T-helper 2 cell treated with Interferon-gamma antibody and Interleukin-4, amounts not matched to agents 100 ng/mL and 5 ng/mL, for 36 hours (primary cell): ENCODE results near the gene OR2T10. TPM values are rescaled to one million over a fixed set of nuclear protein-coding genes. Genes with fewer than 3 reads are reported as not detected.
"Not testable (repeated sequence)": the region's sequence is repeated elsewhere in the genome, so short reads cannot be mapped to it uniquely, and the experiment has no call there.

Experiments
- intact Hi-C: fragments of 100-400 bp; cut with micrococcal nuclease; formaldehyde crosslinking; loops from one replicate; pipeline ENCODE4 v1.15.1; 2023
- total RNA-seq: library from RNA; stranded (reverse); gene quantifications from 2 replicates; pipeline ENCODE4 v1.2.3, GENCODE V29; 2022

The OR2T10 gene
- total RNA-seq, 1 donor from 2014 or later: not detected

DNA sequence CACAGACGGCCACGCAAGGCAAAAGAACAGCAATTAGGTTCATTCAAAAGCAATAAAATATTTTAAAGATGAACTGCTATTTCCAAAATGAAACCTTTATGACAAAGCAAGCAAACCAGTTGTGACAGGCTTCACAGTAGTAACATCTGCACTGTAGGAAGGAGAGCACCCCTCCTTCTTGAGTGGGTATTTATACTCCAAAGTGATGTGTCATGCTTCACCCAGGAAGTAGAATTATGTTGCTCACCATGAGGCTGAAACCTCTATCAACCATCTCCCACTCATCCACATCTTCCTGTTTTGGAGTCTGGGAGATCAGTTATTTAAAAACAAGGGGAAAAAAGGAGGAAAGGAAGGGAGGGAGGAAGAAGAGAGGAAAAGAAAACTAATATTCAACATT is 885 bp downstream of the OR2T10 start:
- intact Hi-C loops: no loop called here

GRCh38 chr1:248593226-248593625 is 4.3 kb downstream of the OR2T10 start:
- intact Hi-C loops: no loop called here

DNA sequence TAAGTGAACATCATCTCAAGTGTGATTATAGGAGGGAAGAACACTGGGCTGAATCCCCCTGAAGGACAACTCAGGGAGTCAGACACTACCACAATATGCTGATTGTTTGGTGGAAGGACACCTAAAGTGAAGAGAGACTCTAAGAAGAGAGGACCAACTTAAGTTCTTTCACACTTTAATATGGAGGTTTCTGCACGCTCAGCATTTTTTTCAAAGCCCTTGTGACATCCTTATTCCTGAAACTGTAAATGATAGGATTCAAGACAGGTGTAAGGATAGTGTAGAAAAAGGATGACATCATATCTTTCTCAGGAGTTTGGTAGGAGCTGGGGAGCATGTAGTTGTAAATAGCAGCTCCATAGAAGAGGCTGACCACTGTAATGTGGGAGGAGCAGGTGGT is 4.8 kb downstream of the OR2T10 start:
- intact Hi-C loops: no loop called here

DNA sequence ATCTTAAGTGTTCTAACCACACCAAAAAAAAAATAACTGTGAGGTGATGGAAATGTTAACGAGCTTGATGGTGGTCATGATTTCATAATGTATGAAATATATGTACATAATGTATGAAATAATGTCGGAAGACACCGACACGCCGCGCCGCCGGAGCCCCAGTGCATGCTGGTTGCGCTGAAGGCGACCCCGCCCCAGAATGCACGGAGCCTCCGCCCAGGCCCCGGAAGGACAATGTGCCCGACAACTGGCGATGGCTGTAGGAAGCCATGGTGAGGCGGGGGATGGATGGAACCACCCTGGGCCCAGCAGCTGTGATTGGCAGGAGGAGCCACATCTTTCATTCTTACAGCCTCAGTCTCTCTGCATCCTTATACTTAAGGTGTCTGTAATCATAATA is 7.4 kb downstream of the OR2T10 start:
- intact Hi-C loops: no loop called here

DNA sequence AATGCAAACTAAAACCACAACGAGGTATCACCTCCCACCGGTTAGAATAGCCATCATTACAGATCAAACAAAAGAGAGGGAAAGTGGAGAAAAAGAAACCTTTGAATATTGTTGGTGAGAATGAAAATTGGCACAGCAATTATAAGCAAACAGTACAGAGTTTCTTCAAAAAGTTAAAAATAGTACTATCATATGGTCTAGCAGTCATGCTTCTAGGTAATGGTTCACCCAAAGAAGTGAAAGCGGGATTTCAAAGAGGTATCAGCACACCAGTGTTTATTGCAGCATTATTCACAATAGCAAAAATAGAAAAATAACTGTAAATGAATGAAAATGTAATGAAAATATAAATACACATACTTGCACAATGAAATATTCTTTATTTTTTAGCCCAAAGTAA is 8.2 kb downstream of the OR2T10 start:
- intact Hi-C loops: no loop called here

DNA sequence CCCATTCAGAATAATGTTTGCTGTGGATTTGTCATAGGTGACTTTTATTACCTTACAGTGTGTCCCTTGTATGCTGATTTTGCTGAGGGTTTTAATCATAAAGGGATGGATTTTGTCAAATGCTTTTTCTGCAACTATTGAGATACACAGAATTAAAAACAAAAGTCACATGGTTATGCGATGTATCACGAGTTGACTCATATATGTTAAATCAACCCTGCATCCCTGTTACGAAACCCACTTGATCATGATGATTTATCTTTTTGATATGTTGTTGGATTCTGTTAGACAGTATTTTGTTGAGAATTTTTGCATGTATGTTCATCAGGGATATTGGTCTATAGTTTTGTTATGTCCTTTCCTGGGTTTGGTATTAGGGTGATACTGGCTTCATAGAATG is 12.2 kb downstream of the OR2T10 start:
- intact Hi-C loops: no loop called here

DNA sequence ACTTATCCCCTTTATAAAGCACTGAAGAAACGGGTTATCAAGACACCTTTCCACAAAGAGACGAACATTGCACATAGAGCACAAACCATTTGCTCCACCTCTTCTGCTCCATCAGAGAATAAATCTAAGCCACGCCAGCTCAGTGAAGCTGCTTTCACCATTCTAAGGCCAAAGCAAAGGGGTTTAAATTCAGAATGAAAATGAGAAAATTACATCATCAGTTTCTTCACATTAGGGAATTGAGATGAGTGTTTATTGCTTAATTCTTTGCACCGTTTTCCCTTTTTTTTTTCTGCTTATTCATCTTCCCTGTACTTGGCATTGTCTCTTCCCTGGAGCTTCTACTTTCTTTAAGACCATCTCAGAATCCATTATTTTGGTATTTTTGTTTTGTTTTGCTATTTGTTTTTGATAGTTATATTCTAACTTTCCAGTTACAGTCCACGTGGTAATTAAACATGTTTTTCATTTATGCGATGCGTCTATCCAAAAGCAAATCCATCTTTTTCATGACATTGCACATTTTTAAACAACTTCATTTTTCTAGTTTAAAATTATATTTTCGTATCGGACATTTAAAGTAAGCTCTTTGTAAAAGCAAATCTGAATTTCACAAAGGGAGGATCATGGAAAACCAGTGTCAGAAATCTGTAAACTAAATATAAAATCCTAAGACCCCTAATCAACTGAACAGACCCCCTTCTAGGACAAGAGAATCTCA is 21.1 kb downstream of the OR2T10 start:
- intact Hi-C loops: no loop called here

GRCh38 chr1:248574657-248575056 is 22.8 kb downstream of the OR2T10 start, which contains the start of gene OR2T34:
TSS of gene OR2T34 (minus strand) at chr1:248574757. CDS start at chr1:248574757, 0 bp downstream.
- intact Hi-C loops: not testable (repeated sequence)

DNA sequence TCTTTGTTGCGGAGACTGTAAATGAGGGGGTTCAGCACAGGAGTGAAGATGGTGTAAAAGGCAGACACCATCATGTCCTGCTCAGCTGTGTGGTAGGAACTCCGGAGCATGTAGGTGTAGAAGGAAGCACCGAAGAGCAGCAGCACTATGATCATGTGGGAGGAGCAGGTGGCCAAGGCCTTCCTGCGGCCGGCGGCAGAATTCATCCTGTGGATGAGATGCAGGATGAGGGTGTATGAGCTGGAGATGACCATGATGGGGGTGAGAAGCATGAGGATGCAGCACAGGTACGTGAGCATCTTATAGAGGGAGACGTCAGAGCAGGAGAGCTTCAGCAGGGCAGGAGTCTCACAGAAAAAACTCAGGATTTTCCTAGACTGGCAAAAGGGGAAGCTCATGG is 23.6 kb downstream of the OR2T10 start:
- intact Hi-C loops: not testable (repeated sequence)

GRCh38 chr1:248572049-248572448 is 25.5 kb downstream of the OR2T10 start:
- intact Hi-C loops: not testable (repeated sequence)

- intact Hi-C loops: not testable (repeated sequence)
These were observed 26.7 kb downstream of the OR2T10 start for GRCh38 chr1:248570811-248571210.

GRCh38 chr1:248569049-248569448 is 28.5 kb downstream of the OR2T10 start:
- intact Hi-C loops: loop anchor here (10.0 kb wide), 1 partner anchor 164 kb away; the partner anchor contains the start of gene OR2T1

DNA sequence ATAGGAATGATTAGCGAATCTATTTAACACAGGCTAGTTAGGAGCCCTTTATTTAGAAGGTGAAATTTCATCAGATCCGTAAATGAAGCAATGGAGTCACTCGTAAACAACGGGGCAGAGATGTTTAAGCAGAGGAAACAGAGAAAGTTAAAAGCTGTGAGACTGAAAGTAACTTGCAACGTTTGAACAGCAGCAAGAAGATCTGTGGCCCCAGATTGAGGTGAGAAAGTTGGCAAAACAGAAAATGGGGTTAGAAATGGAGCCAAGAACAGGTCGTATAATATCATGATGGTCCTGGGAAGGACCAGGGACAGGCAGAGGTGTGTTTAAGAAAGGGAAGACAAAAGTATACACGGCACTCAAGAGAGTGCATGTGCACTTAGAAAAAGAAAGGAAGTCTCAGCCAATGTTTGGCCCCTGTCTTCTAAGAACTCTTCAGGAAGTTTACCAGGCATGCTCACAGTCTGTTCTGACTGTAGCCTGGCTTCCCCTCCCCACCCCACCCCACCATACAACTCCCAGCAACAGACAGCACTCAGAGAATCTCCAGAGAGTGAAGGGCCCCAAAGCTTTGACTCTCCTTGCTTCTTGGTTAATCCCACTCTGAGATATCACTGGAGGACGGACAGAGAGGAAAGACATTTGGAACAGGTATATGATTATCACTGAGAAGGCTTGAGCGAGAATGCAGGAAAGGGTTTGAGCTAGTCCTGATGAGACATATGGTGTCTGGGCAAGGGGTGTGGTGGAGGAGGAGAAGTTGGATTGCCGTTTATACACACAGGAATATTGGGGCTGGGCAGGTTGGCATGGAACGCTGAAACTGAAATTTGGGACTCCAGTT is 31.7 kb downstream of the OR2T10 start:
- intact Hi-C loops: loop anchor here (10.0 kb wide), 1 partner anchor 161 kb away; the partner anchor contains the start of gene OR2T1

GRCh38 chr1:248562672-248563071 is 34.8 kb downstream of the OR2T10 start, which contains the start of gene OR2T29:
TSS of gene OR2T29 (minus strand) at chr1:248562772. CDS start at chr1:248559491, 3,281 bp downstream.
- intact Hi-C loops: loop anchor here (10.0 kb wide), 1 partner anchor 158 kb away; the partner anchor contains the start of gene OR2T1

- intact Hi-C loops: not testable (repeated sequence)
These were observed 46.5 kb downstream of the OR2T10 start for GRCh38 chr1:248551027-248551426.

GRCh38 chr1:248547383-248547782 is 50.1 kb downstream of the OR2T10 start:
- intact Hi-C loops: not testable (repeated sequence)

Other genes with a start within 250 kb of the OR2T10 start
- not detected in 2 replicates for gene OR14C36, start 248.9 kb downstream of the OR2T10 start, total RNA-seq
- gene OR2T4, start 236.0 kb downstream of the OR2T10 start, total RNA-seq: not detected in 2 replicates
- not detected in 2 replicates for gene OR2T6, start 222.0 kb downstream of the OR2T10 start, total RNA-seq
- not detected in 2 replicates for gene OR2T1, start 194.7 kb downstream of the OR2T10 start, total RNA-seq
- gene OR2T2, start 152.1 kb downstream of the OR2T10 start, total RNA-seq: not detected in 2 replicates
- not detected in 2 replicates for gene OR2T3, start 124.3 kb downstream of the OR2T10 start, total RNA-seq
- gene OR2T5, start 109.1 kb downstream of the OR2T10 start, total RNA-seq: not detected in 2 replicates
- not detected in 2 replicates for gene OR2G6, start 89.6 kb downstream of the OR2T10 start, total RNA-seq
- not detected in 2 replicates for gene OR2T29, start 34.9 kb downstream of the OR2T10 start, total RNA-seq
- not detected in 2 replicates for gene OR2T34, start 22.9 kb downstream of the OR2T10 start, total RNA-seq
- not detected in 2 replicates for gene OR2T11, start 37.4 kb upstream of the OR2T10 start, total RNA-seq
- not detected in 2 replicates for gene OR2T35, start 47.6 kb upstream of the OR2T10 start, total RNA-seq
- gene OR2T27, start 57.8 kb upstream of the OR2T10 start, total RNA-seq: not detected in 2 replicates
- gene OR14I1, start 105.1 kb upstream of the OR2T10 start, total RNA-seq: not detected in 2 replicates
- not detected in 2 replicates for gene LYPD8, start 158.1 kb upstream of the OR2T10 start, total RNA-seq
- 30.1 and 33.0 TPM in 2 replicates for gene SH3BP5L, start 228.2 kb upstream of the OR2T10 start, total RNA-seq
- gene ZNF672, start 240.5 kb upstream of the OR2T10 start, total RNA-seq: 48.8 and 49.8 TPM in 2 replicates